NK-92 (cell line): ENCODE measurements around the gene MDFI.

Experiments used
- DNase-seq: peaks from one replicate; lab custom pipeline; 2025; ENCODE audit not compliant: unreplicated experiment; lab: John Stamatoyannopoulos, UW

Gene MDFI, protein sequence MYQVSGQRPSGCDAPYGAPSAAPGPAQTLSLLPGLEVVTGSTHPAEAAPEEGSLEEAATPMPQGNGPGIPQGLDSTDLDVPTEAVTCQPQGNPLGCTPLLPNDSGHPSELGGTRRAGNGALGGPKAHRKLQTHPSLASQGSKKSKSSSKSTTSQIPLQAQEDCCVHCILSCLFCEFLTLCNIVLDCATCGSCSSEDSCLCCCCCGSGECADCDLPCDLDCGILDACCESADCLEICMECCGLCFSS

DNA sequence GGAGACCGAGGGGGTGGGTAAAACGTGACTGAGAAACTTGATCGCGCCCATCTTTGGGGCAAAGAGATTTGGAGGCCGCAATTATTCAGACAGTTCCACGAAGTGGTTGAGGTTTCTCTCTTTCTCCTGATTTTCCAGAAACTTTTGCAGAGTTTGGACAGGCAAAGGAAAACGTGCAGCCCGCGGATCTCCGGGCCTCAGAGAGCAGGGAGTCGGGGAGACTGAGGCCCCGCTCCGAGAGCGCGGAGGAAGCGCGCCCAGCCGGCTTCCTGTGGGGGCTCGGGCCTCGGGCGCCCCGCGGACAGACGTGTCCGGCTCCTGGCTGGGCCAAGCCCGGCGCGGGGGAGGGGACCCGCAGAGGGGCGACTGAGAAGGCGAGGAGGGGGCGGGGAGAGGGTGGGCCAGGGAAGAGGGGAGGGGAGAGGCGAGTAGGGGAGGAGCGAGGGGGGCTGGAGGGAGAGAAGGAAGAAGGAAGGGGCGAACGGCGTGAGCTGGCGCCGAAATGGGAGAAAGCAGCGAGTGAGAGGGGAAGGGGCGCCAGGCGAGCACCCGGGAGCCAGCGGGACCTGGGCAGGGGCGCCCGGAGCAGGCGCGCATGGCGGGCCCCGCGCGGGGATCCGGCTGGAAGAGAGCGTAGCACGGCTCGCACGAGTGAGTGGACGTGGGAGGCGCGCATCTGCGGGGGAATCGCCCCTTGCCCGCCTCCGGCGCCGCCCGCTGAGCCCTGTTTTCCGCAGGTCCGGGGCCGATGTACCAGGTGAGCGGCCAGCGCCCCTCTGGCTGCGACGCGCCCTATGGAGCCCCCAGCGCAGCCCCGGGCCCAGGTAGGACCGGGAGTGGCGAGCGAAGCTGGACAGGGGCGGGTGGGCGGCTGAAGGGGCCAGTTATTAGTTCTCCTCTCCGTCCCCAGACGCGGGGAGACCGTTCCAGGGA lies at the start of gene MDFI:
Gene MDFI, plus strand, starts transcription at position 467 of the 933 bp plus-strand sequence. Its CDS starts 282 bp downstream, at position 749.
- no peak for DNase-seq

DNA sequence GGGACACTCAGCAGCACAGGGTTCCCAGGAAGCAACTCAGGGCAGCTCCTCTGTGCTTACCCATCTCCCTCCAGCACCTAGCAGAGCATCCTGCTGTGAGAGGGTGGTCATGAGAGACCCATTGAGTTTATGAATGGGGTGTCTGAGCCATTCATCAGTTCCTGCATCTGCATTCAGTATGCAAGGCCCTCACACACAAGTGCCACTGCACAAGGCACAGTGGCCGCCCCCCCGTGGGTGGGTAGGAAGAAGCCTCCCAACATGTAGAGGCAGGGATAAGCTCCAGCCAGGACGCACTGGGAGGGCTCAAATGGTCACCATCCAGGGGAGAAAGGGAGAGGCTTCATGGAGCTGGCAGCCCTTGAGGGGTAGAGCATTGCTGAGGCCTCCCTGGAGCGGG lies 49.0 kb upstream of the MDFI start:
- no peak for DNase-seq

DNA sequence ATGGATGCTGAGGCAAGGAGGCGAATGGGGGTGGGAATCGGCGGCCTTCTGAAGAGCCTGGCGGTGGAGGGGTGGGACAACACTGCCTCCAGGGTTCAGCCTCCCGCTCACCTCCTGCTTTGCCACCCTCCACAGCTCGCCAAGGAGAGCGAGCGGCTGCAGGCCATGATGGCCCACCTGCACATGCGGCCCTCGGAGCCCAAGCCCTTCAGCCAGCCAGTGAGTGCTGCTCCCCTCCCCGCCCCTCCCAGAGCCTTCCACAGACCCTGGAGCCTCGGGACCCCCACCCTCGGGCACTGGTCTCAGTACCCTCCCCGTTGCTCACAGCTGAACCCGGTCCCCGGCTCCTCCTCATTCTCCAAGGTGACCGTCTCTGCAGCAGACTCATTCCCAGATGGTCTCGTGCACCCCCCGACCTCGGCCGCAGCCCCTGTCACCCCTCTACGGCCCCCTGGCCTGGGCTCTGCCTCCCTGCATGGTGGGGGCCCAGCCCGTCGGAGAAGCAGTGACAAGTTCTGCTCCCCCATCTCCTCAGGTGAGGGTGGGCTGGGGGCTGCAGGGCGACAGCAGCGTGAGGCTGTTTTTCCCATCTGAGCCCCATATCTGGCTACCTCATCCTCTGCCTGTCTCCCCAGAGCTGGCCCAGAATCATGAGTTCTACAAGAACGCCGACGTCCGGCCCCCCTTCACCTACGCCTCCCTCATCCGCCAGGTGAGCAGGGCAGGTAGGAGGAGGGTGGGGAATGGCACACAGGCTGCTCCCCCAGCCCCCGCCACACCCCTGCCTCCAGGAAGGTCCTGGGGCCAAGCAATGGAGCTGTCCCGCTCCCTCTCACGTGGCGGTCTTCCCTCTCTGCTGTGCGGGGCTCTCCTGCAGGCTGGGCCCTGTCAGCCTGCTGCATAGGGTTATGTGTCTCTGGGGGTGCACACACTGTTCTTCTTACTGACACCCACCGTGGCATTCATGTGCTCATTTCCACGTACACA lies 48.3 kb upstream of the MDFI start:
- no peak for DNase-seq

DNA sequence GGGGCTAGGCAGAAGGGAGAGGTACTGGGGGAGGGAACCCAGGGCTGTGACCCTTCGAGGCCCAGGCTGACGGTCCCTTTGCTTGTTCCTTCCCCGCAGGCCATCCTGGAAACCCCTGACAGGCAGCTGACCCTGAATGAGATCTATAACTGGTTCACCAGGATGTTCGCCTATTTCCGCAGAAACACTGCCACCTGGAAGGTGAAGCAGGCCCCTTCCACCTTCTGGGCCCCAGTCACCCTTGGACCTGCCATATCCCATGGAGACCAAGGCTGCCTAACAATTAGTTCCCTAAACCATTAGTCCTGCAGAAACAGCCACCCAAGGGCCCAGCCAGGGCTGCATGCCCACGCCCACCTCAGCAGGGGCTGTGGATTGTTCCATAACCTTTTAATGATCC lies 47.1 kb upstream of the MDFI start:
- DNase-seq = no peak

DNA sequence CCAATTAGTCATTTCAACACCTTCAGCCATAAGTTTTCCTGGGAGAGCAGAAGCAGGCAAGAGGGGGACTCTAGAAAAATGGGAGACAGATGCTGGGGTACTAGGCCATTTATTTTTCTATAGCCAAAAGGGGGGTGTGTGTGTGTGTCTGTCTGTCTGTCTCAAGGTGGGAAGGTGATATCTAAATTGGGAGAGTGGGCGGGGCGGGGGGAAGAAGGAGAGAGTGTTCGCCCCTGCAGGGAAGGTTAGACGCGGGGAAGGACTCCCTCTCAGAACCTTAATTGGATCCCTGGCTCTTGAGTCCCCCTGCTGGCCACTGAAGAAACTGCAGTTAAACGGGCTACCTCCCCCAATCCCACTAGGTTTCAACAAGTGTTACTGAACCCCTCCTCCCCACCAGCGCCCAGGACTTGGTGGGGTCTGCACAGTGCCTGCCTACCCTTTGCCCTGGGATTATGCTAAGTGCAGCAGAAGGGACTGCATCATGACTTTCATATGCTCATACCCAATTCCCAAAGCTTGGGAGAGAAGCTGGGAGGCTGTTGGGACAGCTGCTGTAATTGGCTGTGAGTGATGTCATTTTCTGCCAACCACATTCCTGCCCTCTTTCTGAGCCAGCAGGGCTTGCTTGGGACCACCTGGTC lies 46.3 kb upstream of the MDFI start:
- no peak for DNase-seq

DNA sequence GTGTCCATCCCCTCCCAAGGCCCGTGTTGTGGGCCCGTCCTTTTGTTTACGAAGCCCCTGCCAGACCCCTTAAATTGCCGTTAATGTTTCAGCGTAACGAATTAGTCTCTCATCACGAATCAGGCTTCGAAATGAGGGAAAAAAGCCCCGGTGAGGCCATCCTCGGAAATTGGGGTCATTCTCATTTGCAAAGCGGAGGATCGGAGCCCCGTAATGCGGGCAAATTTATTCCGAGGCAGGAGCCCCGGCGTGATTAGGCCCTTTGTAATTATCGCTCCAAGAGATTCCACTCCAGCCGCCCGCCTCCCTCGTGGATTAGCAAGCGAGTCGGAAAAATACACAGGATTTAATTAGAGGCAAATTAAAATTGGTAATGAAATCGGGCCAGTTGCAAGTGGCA lies 44.9 kb upstream of the MDFI start:
- no peak for DNase-seq

DNA sequence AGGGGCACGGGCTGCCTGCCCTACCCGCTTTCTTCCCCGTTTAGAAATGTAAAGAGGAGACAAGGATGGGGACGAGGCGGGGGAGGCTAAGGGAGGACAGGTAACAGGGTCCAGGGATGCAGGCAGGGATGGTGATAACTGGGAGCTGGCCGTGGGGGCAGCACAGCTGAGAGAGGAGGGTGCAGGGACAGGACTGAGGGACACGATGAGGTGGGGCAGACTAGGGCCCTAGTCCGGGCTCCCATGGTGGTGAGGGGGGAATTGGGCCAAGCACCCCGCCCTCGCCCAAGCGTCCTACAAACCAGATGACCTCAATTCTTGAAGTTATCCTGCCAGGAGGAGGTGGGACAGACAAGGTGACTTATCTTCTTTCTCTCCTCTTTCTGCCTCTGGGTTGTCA lies 44.4 kb upstream of the MDFI start:
- no peak for DNase-seq

DNA sequence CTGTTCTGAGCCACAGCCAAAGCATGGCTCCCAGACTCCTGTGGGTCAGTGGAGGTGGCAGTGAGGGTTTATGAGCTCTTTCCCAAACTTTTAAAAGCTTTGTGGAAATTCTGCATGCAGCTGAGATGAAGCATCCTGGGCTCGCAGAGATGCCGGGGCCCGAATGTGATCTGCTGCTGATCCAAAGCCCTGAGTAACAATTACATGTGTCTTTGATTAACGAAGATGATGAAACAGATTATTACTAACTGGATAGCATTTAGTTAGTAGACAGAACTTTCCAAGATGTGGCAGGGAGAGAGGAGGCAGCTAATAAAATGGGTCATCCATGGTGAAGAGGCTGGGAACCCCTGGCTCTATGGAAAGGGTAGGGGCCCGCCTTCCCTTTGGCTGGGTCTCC lies 43.9 kb upstream of the MDFI start:
- no peak for DNase-seq

DNA sequence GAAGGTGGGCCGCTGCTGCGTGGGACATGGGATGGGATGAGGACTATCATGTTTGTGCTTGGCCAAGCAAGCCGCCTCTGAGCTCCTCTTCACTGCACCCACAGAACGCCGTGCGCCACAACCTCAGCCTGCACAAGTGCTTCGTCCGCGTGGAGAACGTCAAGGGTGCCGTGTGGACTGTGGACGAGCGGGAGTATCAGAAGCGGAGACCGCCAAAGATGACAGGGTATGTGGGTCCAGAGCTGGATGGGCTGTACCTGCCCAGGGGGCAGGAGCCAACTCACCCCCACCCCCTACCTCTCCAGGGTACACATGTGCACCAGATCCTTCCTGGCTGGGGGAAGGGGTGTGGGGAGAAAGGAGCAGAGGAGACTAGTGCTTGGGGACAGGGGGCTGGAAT lies 43.5 kb upstream of the MDFI start:
- DNase-seq = no peak

DNA sequence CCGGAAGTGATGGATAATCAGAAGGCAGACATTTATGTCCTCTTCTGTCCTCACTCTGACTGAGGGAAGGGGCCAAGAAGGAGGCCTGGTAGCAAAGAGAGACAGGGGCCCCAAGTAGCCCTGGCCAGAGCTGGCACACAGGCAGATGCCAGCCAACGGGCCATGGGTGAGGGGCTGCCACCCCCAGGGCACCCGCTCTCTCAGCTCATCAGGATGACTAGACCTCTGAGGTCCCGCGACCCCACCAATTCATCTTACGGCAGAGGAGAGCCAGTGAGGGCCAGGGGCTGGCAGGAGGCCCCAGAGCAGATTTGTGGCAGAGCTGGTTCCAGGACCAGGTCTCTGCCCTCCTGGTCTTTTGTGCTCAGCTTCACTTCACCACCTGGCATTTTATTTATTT lies 43.1 kb upstream of the MDFI start:
- DNase-seq = no peak

DNA sequence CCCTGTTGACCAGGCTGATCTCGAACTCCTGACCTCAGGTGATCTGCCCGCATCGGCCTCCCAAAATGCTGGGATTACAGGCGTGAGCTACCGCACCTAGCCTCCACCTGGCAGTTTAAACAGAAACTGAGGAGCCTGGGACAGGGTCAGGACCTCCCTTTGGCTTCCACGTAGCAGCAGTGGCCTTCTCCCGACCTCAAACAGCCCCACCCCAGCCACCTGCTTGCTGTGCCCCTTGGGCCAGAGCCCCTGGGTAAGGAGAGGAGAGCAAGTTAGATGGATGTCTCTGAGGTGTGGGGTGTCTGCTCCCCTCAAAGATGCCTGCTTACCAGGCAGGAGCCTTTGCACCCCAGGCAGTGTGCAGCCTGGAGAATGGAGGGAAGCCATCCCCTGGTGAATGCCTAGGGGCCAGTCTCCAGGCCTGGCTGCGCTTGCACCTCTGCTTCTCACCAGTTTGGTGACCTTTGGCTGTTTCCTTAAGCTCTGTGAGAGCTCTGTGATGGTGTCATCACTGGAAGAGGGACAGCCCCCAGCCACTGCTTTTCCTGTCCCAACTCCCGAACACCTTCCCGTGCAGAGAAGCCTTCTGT lies 42.1 kb upstream of the MDFI start:
- DNase-seq = no peak

DNA sequence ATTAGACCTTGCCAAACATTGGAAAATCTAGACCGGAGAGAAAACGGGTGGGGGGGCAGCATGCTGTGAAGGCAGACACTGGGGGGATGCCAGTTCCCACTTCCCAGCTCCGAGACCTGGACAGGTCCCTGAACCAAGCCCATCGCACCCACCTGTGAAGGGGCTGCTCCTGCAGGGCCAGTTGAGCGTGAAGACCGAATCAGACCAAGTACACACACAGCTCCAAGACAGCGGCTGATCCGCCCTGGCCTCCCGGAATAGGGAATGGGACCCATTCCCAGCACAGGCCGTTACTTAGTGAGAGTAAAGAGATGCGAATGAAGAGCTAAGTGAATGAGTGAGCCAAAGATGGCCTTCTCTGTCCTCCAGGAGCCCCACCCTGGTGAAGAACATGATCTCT lies 41.5 kb upstream of the MDFI start:
- DNase-seq = no peak

DNA sequence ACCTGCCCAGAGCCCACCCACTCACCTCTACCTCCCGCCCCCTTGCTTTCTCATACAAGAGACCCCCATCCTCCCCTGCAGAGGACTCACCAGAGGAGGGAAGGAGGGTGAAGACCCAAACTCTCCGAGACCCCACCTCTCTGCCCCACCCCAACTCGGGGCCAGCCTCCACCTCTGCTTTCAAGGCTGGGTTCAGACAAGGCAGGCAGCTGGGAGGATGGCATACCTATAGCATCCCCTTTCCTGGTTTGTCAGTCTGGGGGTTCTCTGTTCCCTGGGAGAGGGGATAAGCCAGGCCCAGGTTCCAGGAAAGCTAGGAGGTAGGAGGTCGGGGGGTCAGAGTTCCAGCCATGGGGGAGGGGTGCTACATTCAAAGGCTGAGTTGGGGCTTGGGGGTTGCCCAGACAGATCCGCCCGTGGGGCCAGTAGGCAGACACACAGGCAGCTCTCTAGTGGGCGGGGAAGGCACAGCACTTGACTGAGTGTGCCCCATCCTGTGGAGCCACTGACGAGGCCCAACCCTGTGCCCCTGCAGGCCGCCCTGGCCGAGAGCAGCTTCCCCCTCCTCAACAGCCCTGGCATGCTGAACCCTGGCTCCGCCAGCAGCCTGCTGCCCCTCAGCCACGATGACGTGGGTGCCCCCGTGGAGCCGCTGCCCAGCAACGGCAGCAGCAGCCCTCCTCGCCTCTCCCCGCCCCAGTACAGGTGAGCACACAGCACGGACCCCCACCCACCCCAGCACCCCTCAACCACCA lies 40.8 kb upstream of the MDFI start:
- DNase-seq = no peak

DNA sequence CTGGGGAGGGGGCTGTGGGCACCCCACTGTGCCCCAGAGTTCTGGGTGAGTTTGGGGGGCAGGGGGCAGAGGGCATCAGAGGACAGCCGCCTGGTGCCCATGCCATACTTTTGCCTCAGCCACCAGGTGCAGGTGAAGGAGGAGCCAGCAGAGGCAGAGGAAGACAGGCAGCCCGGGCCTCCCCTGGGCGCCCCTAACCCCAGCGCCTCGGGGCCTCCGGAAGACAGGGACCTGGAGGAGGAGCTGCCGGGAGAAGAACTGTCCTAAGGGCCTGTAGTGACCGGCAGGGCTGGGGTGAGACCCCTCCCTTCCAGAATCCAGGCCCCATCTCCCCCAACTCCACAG lies 39.6 kb upstream of the MDFI start:
- DNase-seq = no peak

DNA sequence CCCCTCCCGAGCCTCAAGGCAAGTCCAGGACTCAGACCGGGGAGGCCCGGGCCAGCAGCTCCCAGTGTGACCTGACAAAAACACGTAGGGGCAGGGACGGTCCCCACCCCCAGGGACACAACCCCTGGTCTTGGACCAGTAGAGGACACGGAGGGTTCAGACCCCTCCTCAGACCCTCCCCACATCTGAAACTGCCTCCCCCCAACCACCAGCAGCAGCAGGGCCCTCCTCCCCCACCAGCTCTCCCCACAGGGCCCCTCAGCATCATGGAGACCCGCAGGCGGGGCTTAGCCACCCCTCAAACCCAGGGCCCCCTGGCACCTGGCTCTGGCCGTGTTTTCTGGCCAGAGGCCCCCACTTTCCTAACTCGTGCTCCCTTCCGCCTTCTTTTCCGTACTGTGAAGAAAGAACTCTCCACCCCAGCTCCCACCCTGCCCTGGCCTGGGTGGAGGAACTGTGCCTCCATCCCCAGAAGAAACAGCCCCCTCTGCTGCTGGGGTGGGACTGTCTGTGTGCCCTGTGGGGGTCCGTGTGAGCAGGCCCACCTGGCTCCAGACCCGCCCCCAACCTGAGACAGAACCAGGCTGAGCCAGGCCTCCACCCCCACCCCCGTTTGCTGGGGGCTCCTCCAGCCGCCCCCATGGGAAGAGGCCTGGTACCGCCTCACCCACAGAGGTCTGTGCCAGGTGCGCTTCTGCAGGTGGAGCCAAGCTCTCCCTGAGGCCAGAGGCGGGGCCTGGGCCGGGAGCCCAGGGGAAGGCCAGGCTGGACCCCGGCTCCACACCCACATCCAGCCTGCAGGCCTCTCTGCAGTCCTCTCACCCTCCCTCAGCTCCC lies 39.0 kb upstream of the MDFI start:
- no peak for DNase-seq

DNA sequence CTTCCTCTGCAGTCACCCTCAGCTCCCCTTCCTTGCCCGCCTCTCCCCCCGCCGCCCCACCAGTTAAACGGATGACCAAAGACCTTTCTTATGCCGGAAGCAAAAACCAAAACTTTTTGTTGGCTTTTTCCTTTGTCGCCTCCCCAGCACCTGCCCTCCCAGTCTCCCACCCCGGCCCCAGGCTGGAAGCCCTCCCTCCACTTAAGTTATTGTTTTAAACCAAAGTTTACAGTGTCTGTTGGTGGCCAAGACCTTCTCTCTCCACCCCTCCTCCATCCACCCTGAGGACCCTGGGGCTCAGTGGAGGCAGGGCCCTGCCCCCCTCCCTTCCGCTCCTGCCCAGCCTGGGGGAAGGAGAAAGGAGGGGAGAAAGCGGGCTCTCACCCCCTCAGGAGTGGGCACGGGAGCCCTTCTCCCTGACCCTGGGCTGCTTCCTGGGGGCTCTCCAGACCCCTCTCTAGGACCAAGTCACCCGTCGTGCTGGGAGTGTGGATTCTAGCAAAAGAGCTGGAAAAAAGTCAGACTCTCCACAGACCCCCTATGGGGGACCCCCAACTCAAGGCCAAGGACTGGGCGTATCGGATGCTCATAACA lies 38.3 kb upstream of the MDFI start:
- no peak for DNase-seq

DNA sequence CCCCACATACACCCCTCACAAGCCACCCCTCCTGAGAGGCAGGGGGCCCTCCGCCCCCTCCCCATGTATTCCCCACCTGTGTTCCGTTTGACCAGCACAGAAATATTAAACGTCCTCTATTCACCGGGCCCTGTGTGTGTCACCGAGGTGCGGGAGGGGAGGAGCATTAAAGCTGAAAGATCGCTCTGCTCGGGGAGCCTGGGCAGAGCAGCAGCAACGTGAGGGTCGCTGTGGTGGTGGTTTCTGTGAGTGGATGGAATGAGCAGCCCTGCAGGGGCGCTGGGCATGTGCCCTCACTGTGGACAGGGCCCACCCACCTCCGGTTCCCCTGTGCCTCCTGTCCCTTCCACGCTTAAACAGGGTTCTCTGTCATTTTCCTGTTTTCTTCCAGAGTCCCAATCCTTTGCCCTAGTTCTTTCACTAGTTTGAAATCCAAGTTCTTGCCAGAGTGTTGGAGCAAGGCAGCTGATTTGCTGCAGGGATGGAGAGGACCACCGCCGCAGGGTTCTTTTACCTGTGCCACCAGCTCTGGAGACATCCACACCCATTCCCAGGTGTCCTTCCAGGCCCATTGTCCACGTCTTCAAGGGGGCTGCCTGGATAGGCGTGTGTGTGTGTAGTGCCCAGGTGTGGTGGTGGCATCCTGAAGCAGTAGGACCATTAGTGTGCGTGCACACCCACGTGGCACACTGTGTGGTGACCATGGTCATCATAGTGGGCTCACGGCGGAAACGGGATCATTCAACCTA lies 37.6 kb upstream of the MDFI start:
- no peak for DNase-seq

DNA sequence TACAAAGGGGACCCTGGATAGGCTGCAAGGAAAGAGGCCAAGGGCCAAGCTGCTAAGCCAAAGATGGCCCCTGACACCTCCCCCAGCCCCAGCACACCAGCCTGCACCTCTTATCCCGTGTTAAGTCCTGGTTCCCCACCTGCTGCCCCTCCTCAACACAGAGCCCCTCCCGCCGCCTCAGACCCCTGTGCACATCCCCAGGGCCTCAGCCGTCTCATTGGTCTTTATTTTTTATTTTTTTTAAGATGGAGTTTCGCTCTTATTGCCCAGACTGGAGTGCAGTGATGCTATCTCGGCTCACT lies 37.1 kb upstream of the MDFI start:
- DNase-seq = no peak
